Gastrocnemius medialis (tissue), 4 donors: ENCODE data around the gene ECT2L.

Source experiments
- POLR2A ChIP-seq, 2 donors: fragments of 450-650 bp; IDR thresholded peaks; one replicate each; pipeline ENCODE4 v1.6.1; 2017; ENCODE audit warnings: antibody characterized with exemption in 2 of 2, mild to moderate bottlenecking in 2 of 2, moderate library complexity in 2 of 2
- TF ChIP-seq, protein P1 (sequence below), 5 experiments: fragments of 450-650 bp in 3 of 5; fragments of 200-600 bp in 2 of 5; sonication (generic) in 2 of 5; IDR thresholded peaks in 4 of 5; conservative IDR thresholded peaks in 1 of 5; 1 replicate in 4 of 5; 2 replicates in 1 of 5; pipeline ENCODE4 v1.5.1; 2016 to 2019; ENCODE audit warnings: antibody characterized with exemption in 5 of 5, mild to moderate bottlenecking in 3 of 5, moderate library complexity in 3 of 5

GRCh38 chr6:138912308-138912707, 116.4 kb downstream of the ECT2L start:
- TF ChIP-seq POLR2A (IDR thresholded peaks at IDR 0.05), result no peak
- TF ChIP-seq, protein P1, sequence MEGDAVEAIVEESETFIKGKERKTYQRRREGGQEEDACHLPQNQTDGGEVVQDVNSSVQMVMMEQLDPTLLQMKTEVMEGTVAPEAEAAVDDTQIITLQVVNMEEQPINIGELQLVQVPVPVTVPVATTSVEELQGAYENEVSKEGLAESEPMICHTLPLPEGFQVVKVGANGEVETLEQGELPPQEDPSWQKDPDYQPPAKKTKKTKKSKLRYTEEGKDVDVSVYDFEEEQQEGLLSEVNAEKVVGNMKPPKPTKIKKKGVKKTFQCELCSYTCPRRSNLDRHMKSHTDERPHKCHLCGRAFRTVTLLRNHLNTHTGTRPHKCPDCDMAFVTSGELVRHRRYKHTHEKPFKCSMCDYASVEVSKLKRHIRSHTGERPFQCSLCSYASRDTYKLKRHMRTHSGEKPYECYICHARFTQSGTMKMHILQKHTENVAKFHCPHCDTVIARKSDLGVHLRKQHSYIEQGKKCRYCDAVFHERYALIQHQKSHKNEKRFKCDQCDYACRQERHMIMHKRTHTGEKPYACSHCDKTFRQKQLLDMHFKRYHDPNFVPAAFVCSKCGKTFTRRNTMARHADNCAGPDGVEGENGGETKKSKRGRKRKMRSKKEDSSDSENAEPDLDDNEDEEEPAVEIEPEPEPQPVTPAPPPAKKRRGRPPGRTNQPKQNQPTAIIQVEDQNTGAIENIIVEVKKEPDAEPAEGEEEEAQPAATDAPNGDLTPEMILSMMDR (IDR thresholded peaks at IDR 0.05 in 4 of 5, conservative IDR thresholded peaks at IDR 0.05 in 1 of 5), result no peak
